Panc1 (cell line): ENCODE results near the gene C9orf85. TPM values are rescaled to one million over a fixed set of nuclear protein-coding genes. Genes with fewer than 3 reads are reported as not detected.

ENCODE experiments used
- ATAC-seq: fragments of 200-7000 bp; cut with Tn5 transposase; 2 replicates; pipeline ENCODE4 v1.9.1; 2020; ENCODE audit warnings: mild to moderate bottlenecking, moderate library complexity
- BruUV-seq: library from RNA; stranded (reverse); fragments of 400-500 nt; replicated peaks from 2 replicates; lab custom pipeline; 2021; lab: Mats Ljungman, UMichigan
- CTCF ChIA-PET: fragments of 300-600 bp; sonication (Branson Sonifier 250); formaldehyde crosslinking; loops from one replicate; lab custom pipeline; 2022; ENCODE audit warnings: antibody characterized with exemption; lab: Charles Lee
- POLR2A ChIA-PET: fragments of 300-600 bp; sonication (Branson Sonifier 250); formaldehyde crosslinking; loops from one replicate; lab custom pipeline; 2022; ENCODE audit warnings: antibody characterized with exemption; lab: Charles Lee
- DNase-seq: peaks from one replicate; pipeline ENCODE4 v3.0.0-alpha.2; 2010; ENCODE audit warnings: low read depth, low spot score
- H3K27ac ChIP-seq: 2 replicates; pipeline ENCODE4 v1.5.1; 2011; ENCODE audit warnings: mild to moderate bottlenecking, low read length, inconsistent platforms
- H3K27me3 ChIP-seq: fragments of 200-500 bp; sonication (Bioruptor generic); 2 replicates; pipeline ENCODE4 v1.6.0; 2014; ENCODE audit warnings: low read length, inconsistent platforms; ENCODE audit not compliant: control insufficient read depth, insufficient read depth
- H3K36me3 ChIP-seq: fragments of 200-500 bp; sonication (Bioruptor generic); 2 replicates; pipeline ENCODE4 v1.5.1; 2014; ENCODE audit warnings: inconsistent platforms, mild to moderate bottlenecking, low read length, moderate library complexity; ENCODE audit not compliant: control insufficient read depth, insufficient read depth
- H3K4me1 ChIP-seq: 2 replicates; pipeline ENCODE4 v1.5.1; 2011; ENCODE audit warnings: inconsistent platforms, mild to moderate bottlenecking, low read length, moderate library complexity; ENCODE audit not compliant: control insufficient read depth, insufficient read depth
- H3K4me3 ChIP-seq, 2 experiments: 2 replicates each; pipeline ENCODE4 v1.5.1; 2011 to 2012; ENCODE audit warnings: low read depth in 2 of 2, low read length in 2 of 2, mild to moderate bottlenecking in 2 of 2, inconsistent platforms in 1 of 2, moderate library complexity in 1 of 2
- H3K9me3 ChIP-seq: fragments of 200-500 bp; sonication (Bioruptor generic); 2 replicates; pipeline ENCODE4 v1.5.1; 2014; ENCODE audit warnings: low read depth, mild to moderate bottlenecking, inconsistent platforms, low read length, moderate library complexity; ENCODE audit not compliant: control insufficient read depth, insufficient read depth
- POLR2AphosphoS5 ChIP-seq: IDR thresholded peaks from 2 replicates; pipeline ENCODE4 v1.6.1; 2012; ENCODE audit warnings: mild to moderate bottlenecking, low read depth, low read length, moderate library complexity
- REST ChIP-seq, 2 experiments: IDR thresholded peaks; 2 replicates each; pipeline ENCODE4 v1.6.1; 2011 to 2012; ENCODE audit warnings: low read depth in 2 of 2, control low read depth in 1 of 2, low read length in 1 of 2, mild to moderate bottlenecking in 1 of 2, moderate library complexity in 1 of 2; ENCODE audit not compliant: insufficient read depth in 1 of 2
- SIN3A ChIP-seq: IDR thresholded peaks from 2 replicates; pipeline ENCODE4 v1.6.1; 2012; ENCODE audit warnings: low read depth, mild to moderate bottlenecking, low read length, moderate library complexity, borderline replicate concordance; ENCODE audit not compliant: insufficient read depth
- TCF7L2 ChIP-seq: IDR thresholded peaks from 2 replicates; pipeline ENCODE4 v1.6.1; 2011; ENCODE audit warnings: mild to moderate bottlenecking, low read depth, low read length, inconsistent platforms
- in situ Hi-C: cut with HindIII; loops from 2 replicates; pipeline ENCODE4 v1.10.0; 2016; ENCODE audit warnings: low sequenced_read_pairs, low pct_unique_long_range_greater_than_20kb
- intact Hi-C: fragments of 100-400 bp; cut with micrococcal nuclease; formaldehyde crosslinking; loops from one replicate; pipeline ENCODE4 v1.10.0; 2022; ENCODE audit not compliant: unreplicated experiment
- total RNA-seq: library from RNA; stranded (reverse); gene quantifications from one replicate; pipeline ENCODE4 v1.2.1, GENCODE V29; 2021; ENCODE audit not compliant: unreplicated experiment
- TF ChIP-seq, protein P1 (sequence below): fragments of 450-650 bp; IDR thresholded peaks from 2 replicates; pipeline ENCODE4 v1.5.1; 2017; ENCODE audit warnings: mild to moderate bottlenecking

The C9orf85 gene
- total RNA-seq, 1 experiment from 2014 or later = 8.0 TPM

GRCh38 chr9:71908825-71909224, 2.6 kb upstream of the C9orf85 start:
- CTCF ChIA-PET = no interaction called here
- Histone ChIP-seq H3K4me3 (peak overlapping the region; percentile 90 to 97; a peak in 3 of 4 replicates), H3K27me3 (no peaks in the 10 kb centered on the region), H3K36me3 (peaks cover 12% of the 10 kb centered on the region; the same call in 1 of the 2 replicates), H3K27ac (peak overlapping the region; percentile 82; the same call in 1 of the 2 replicates), H3K4me1 (peaks cover 9% of the 10 kb centered on the region; the same call in 1 of the 2 replicates), H3K9me3 (no peaks in the 10 kb centered on the region)
- ATAC-seq (no peak), DNase-seq (no peak)
- BruUV-seq = no TSS peak
- in situ Hi-C loops = no loop called here
- POLR2A ChIA-PET = no interaction called here
- intact Hi-C loops = no loop called here
- no peak for TF ChIP-seq REST (IDR thresholded peaks at IDR 0.05; ENCODE audit: insufficient read depth in 1 of 2, low read depth in 2 of 2, low read length in 1 of 2)
- TF ChIP-seq SIN3A = no peak

DNA sequence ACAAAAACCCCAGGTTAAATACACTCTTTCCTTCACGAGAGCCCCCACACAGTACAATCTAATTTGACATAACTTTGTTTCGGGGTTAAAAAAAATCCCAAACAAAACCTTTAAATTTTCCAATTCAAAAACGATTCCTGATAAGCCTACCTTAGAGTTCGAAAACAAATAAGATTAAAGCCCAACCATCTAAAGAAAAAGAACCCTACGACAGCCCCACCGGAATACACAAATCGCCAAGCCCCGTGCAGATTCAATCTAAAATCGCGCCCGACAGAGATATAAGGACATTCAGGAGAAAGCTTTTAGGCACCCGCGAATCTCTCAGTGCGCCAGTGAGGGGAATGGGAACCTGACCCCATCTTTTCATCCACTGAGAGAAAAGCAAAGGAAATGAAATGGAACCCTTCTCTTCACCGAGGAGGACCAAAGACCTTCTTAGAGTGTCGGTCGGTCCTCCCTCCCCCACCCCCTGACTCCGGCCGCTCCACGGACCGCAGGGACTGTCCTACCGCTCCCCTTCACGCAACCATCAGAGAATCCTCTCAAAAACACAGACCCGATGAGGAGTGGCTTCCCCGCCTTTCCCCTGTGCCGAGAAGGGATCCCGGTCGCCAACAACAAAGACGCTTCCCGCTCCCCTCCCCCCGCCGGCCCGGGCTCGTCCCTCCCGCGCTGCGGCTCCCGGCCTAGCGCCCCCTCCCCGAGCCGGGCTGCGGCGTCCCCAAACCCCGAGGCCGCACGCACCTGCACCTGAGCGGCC, 1.4 kb upstream of the C9orf85 start:
- Histone ChIP-seq H3K27me3 (no peaks in the 10 kb centered on the region), H3K9me3 (no peaks in the 10 kb centered on the region), H3K4me3 (peak overlapping the region; percentile 90 to 97), H3K27ac (peak overlapping the region; percentile 82), H3K4me1 (peaks cover 14% of the 10 kb centered on the region; the same call in 1 of the 2 replicates), H3K36me3 (peaks cover 12% of the 10 kb centered on the region; the same call in 1 of the 2 replicates)
- TSS peak; percentile 72 for BruUV-seq
- in situ Hi-C loops = no loop called here
- ChIA-PET POLR2A (no interaction called here), CTCF (no interaction called here)
- DNase-seq = no peak
- TF ChIP-seq, protein P1, sequence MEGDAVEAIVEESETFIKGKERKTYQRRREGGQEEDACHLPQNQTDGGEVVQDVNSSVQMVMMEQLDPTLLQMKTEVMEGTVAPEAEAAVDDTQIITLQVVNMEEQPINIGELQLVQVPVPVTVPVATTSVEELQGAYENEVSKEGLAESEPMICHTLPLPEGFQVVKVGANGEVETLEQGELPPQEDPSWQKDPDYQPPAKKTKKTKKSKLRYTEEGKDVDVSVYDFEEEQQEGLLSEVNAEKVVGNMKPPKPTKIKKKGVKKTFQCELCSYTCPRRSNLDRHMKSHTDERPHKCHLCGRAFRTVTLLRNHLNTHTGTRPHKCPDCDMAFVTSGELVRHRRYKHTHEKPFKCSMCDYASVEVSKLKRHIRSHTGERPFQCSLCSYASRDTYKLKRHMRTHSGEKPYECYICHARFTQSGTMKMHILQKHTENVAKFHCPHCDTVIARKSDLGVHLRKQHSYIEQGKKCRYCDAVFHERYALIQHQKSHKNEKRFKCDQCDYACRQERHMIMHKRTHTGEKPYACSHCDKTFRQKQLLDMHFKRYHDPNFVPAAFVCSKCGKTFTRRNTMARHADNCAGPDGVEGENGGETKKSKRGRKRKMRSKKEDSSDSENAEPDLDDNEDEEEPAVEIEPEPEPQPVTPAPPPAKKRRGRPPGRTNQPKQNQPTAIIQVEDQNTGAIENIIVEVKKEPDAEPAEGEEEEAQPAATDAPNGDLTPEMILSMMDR = peak; percentile 18; the same call in 1 of the 2 replicates
- TF ChIP-seq TCF7L2 = peak; percentile 40; the same call in 1 of the 2 replicates
- TF ChIP-seq REST (IDR thresholded peaks at IDR 0.05; ENCODE audit: insufficient read depth in 1 of 2, low read depth in 2 of 2, low read length in 1 of 2) = no peak
- 0 out of 2 replicates have a peak, but pooled peaks have one; percentile 47 for TF ChIP-seq SIN3A
- TF ChIP-seq POLR2AphosphoS5 = no peak
- ATAC-seq = peak; percentile 8
- intact Hi-C loops = loop anchor here (10.0 kb wide), 1 partner anchor 115 kb away; no protein-coding TSS in a partner anchor
